HepG2 (cell line): Measurements from ENCODE around the gene TUG1. TPM values are rescaled to one million over a fixed set of nuclear protein-coding genes. Genes with fewer than 3 reads are reported as not detected.
A peak's percentile ranks its signal among the peaks of the same experiment; 100 is the strongest.

Source experiments
- ARID5B ChIP-seq: IDR thresholded peaks from 2 replicates; pipeline ENCODE4 v1.4.0; 2020; ENCODE audit warnings: mild to moderate bottlenecking, missing genetic modification reagents
- CREB1 ChIP-seq, 2 experiments: fragments of 450-650 bp in 1 of 2; IDR thresholded peaks; 2 replicates each; pipeline ENCODE4 v1.6.1; 2016 to 2017; ENCODE audit warnings: control low read depth in 1 of 2, mild to moderate bottlenecking in 1 of 2, missing compliant biosample characterization in 1 of 2, missing genetic modification characterization in 1 of 2
- ERF ChIP-seq: IDR thresholded peaks from 2 replicates; pipeline ENCODE4 v1.6.1; 2018; ENCODE audit warnings: missing biosample characterization, missing genetic modification reagents
- HDAC1 ChIP-seq: sonication (generic); formaldehyde crosslinking; IDR thresholded peaks from 2 replicates; pipeline ENCODE4 v1.5.1; 2020; ENCODE audit warnings: mild to moderate bottlenecking, missing genetic modification reagents
- MED1 ChIP-seq: sonication (generic); formaldehyde crosslinking; IDR thresholded peaks from 2 replicates; pipeline ENCODE4 v1.4.0; 2020; ENCODE audit warnings: missing genetic modification reagents
- NR2F6 ChIP-seq, 2 experiments: IDR thresholded peaks; 2 replicates each; pipeline ENCODE4 v1.6.1; 2016; ENCODE audit warnings: antibody characterized with exemption in 1 of 2, mild to moderate bottlenecking in 1 of 2
- ZNF362 ChIP-seq: sonication (generic); formaldehyde crosslinking; IDR thresholded peaks from 2 replicates; pipeline ENCODE4 v1.4.0; 2020; ENCODE audit warnings: missing genetic modification reagents, mild to moderate bottlenecking, borderline replicate concordance
- polyA plus RNA-seq, 8 experiments: library from polyadenylated mRNA; depleted of rRNA in 3 of 8; stranded (reverse) in 7 of 8; unstranded in 1 of 8; fragments of >200 nt; fragmentation: Illumina TruSeq in 4 of 8; extraction: Trizol in 4 of 8; gene quantifications; 2 replicates each; pipeline versions ENCODE4 v1.2.1 to v1.2.3, GENCODE V29; 2011 to 2016; ENCODE audit warnings: low read depth in 4 of 8, missing spikeins in 1 of 8, mixed read lengths in 1 of 8; ENCODE audit not compliant: insufficient read depth in 1 of 8
- total RNA-seq, 5 experiments: library from RNA; depleted of rRNA; stranded (reverse); fragments of >200 nt; fragmentation: Illumina TruSeq; extraction: Trizol; gene quantifications; 2 replicates each; pipeline ENCODE4 v1.2.3, GENCODE V29; 2016; ENCODE audit warnings: low read depth in 1 of 5
- TF ChIP-seq, protein P1 (sequence below): sonication (generic); formaldehyde crosslinking; conservative IDR thresholded peaks from 2 replicates; pipeline ENCODE4 v1.4.0; 2020; ENCODE audit warnings: mild to moderate bottlenecking, missing genetic modification reagents, moderate library complexity
- TF ChIP-seq, protein P2 (sequence below): IDR thresholded peaks from 2 replicates; pipeline ENCODE4 v1.6.1; 2016; ENCODE audit warnings: missing compliant biosample characterization, missing genetic modification reagents, borderline replicate concordance
- TF ChIP-seq, protein P3 (sequence below): sonication (generic); formaldehyde crosslinking; IDR thresholded peaks from 2 replicates; pipeline ENCODE4 v1.9.0; 2021; ENCODE audit warnings: mild to moderate bottlenecking, missing genetic modification reagents

The TUG1 gene
- total and polyA plus RNA-seq, 2 of the 13 experiments (the other 11 are each of a cell fraction or from before 2014, with no cell fraction given): 35.2 to 122 TPM

DNA sequence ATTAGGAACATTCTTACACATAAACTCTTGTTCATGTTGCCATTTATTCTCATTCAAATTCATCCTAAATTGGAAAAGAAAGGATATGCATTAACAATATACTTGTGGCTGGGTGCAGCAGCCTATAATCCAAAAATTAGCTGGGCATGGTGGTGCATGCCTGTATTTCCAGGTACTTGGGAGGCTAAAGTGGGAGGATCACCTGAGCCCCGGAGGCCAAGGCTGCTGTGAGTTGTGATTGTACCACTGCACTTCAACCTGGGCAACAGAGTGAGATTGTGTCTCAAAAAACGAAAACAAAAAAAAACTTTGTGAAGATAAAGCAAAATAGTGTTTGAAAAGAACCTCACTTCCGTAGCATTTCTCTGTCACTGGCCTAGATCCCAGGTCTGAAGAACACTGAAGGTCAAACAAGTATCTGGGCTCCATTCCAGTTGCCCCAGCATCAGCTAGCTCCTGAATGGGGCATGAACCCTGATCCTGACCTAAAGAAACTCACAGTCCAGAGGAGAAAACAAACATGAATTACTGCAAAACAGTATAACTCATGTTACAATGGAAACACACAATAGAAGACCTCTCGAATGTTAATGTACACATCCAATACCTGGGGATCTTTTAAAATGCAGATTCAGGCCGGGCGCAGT lies 32.2 kb downstream of the TUG1 start (continued):
- peak; percentile 58; the same call in 1 of the 2 replicates for TF ChIP-seq ZNF362 (CRISPR knock-in tag)
- TF ChIP-seq ARID5B (CRISPR knock-in tag): 0 out of 2 replicates have a peak, but pooled peaks have one; percentile 31
- TF ChIP-seq, protein P1, sequence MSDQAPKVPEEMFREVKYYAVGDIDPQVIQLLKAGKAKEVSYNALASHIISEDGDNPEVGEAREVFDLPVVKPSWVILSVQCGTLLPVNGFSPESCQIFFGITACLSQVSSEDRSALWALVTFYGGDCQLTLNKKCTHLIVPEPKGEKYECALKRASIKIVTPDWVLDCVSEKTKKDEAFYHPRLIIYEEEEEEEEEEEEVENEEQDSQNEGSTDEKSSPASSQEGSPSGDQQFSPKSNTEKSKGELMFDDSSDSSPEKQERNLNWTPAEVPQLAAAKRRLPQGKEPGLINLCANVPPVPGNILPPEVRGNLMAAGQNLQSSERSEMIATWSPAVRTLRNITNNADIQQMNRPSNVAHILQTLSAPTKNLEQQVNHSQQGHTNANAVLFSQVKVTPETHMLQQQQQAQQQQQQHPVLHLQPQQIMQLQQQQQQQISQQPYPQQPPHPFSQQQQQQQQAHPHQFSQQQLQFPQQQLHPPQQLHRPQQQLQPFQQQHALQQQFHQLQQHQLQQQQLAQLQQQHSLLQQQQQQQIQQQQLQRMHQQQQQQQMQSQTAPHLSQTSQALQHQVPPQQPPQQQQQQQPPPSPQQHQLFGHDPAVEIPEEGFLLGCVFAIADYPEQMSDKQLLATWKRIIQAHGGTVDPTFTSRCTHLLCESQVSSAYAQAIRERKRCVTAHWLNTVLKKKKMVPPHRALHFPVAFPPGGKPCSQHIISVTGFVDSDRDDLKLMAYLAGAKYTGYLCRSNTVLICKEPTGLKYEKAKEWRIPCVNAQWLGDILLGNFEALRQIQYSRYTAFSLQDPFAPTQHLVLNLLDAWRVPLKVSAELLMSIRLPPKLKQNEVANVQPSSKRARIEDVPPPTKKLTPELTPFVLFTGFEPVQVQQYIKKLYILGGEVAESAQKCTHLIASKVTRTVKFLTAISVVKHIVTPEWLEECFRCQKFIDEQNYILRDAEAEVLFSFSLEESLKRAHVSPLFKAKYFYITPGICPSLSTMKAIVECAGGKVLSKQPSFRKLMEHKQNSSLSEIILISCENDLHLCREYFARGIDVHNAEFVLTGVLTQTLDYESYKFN (CRISPR knock-in tag): peak; percentile 51
- TF ChIP-seq, protein P2, sequence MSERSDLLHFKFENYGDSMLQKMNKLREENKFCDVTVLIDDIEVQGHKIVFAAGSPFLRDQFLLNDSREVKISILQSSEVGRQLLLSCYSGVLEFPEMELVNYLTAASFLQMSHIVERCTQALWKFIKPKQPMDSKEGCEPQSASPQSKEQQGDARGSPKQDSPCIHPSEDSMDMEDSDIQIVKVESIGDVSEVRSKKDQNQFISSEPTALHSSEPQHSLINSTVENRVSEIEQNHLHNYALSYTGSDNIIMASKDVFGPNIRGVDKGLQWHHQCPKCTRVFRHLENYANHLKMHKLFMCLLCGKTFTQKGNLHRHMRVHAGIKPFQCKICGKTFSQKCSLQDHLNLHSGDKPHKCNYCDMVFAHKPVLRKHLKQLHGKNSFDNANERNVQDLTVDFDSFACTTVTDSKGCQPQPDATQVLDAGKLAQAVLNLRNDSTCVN (CRISPR knock-in tag): peak; percentile 37; the same call in 1 of the 2 replicates
- 0 out of 2 replicates have a peak, but pooled peaks have one; percentile 46 for TF ChIP-seq ERF (CRISPR knock-in tag)
- 0 out of 2 replicates have a peak, but pooled peaks have one; percentile 40 for TF ChIP-seq HDAC1 (CRISPR knock-in tag)
- TF ChIP-seq NR2F6 (IDR thresholded peaks at IDR 0.05): no peak
- peak; percentile 41; the same call in 1 of the 2 replicates for TF ChIP-seq NR2F6 (CRISPR knock-in tag; IDR thresholded peaks at IDR 0.05)
- TF ChIP-seq, protein P3, sequence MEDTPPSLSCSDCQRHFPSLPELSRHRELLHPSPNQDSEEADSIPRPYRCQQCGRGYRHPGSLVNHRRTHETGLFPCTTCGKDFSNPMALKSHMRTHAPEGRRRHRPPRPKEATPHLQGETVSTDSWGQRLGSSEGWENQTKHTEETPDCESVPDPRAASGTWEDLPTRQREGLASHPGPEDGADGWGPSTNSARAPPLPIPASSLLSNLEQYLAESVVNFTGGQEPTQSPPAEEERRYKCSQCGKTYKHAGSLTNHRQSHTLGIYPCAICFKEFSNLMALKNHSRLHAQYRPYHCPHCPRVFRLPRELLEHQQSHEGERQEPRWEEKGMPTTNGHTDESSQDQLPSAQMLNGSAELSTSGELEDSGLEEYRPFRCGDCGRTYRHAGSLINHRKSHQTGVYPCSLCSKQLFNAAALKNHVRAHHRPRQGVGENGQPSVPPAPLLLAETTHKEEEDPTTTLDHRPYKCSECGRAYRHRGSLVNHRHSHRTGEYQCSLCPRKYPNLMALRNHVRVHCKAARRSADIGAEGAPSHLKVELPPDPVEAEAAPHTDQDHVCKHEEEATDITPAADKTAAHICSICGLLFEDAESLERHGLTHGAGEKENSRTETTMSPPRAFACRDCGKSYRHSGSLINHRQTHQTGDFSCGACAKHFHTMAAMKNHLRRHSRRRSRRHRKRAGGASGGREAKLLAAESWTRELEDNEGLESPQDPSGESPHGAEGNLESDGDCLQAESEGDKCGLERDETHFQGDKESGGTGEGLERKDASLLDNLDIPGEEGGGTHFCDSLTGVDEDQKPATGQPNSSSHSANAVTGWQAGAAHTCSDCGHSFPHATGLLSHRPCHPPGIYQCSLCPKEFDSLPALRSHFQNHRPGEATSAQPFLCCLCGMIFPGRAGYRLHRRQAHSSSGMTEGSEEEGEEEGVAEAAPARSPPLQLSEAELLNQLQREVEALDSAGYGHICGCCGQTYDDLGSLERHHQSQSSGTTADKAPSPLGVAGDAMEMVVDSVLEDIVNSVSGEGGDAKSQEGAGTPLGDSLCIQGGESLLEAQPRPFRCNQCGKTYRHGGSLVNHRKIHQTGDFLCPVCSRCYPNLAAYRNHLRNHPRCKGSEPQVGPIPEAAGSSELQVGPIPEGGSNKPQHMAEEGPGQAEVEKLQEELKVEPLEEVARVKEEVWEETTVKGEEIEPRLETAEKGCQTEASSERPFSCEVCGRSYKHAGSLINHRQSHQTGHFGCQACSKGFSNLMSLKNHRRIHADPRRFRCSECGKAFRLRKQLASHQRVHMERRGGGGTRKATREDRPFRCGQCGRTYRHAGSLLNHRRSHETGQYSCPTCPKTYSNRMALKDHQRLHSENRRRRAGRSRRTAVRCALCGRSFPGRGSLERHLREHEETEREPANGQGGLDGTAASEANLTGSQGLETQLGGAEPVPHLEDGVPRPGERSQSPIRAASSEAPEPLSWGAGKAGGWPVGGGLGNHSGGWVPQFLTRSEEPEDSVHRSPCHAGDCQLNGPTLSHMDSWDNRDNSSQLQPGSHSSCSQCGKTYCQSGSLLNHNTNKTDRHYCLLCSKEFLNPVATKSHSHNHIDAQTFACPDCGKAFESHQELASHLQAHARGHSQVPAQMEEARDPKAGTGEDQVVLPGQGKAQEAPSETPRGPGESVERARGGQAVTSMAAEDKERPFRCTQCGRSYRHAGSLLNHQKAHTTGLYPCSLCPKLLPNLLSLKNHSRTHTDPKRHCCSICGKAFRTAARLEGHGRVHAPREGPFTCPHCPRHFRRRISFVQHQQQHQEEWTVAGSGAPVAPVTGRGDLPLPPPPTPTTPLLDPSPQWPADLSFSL (CRISPR knock-in tag): peak; percentile 50; the same call in 1 of the 2 replicates
- no peak for TF ChIP-seq CREB1 (IDR thresholded peaks at IDR 0.05)
- peak; percentile 40; the same call in 1 of the 2 replicates for TF ChIP-seq CREB1 (CRISPR knock-in tag; IDR thresholded peaks at IDR 0.05)
- TF ChIP-seq MED1 (CRISPR knock-in tag): 0 out of 2 replicates have a peak, but pooled peaks have one; percentile 24
